Activated CD8-positive, alpha-beta T cell treated with anti-CD3 and anti-CD28 coated beads for 36 hours (primary cell): ENCODE results near the gene TLR1. TPM values are rescaled to one million over a fixed set of nuclear protein-coding genes. Genes with fewer than 3 reads are reported as not detected.

Source experiments
- ATAC-seq: fragments of 200-7000 bp; cut with Tn5 transposase; one replicate; pipeline ENCODE4 v1.10.0; 2021; ENCODE audit warnings: mild to moderate bottlenecking, moderate library complexity
- CTCF ChIA-PET: fragments of 350-600 bp; sonication (Branson Sonifier 250); formaldehyde crosslinking; loops from one replicate; lab custom pipeline; 2021; ENCODE audit warnings: antibody characterized with exemption; lab: Charles Lee
- POLR2A ChIA-PET: fragments of 350-600 bp; sonication (Branson Sonifier 250); formaldehyde crosslinking; loops from one replicate; lab custom pipeline; 2021; ENCODE audit warnings: antibody characterized with exemption; lab: Charles Lee
- DNase-seq: peaks from one replicate; pipeline ENCODE4 v3.0.0-alpha.2; 2020
- H3K27ac Mint-ChIP-seq: one replicate; pipeline ENCODE4 v1.8.0; 2021; ENCODE audit warnings: mild to moderate bottlenecking, mixed read lengths
- H3K27me3 Mint-ChIP-seq: one replicate; pipeline ENCODE4 v1.8.0; 2021; ENCODE audit warnings: mixed read lengths
- H3K36me3 Mint-ChIP-seq: one replicate; pipeline ENCODE4 v1.8.0; 2021; ENCODE audit warnings: low read depth, mixed read lengths
- H3K4me1 Mint-ChIP-seq: one replicate; pipeline ENCODE4 v1.8.0; 2021; ENCODE audit warnings: low read depth, mixed read lengths
- H3K4me3 Mint-ChIP-seq: one replicate; pipeline ENCODE4 v1.8.0; 2021; ENCODE audit warnings: mild to moderate bottlenecking, moderate library complexity, mixed read lengths
- H3K9me3 Mint-ChIP-seq: one replicate; pipeline ENCODE4 v1.8.0; 2021; ENCODE audit warnings: mixed read lengths
- CTCF ChIP-seq: fragments of 200-600 bp; IDR thresholded peaks from one replicate; pipeline ENCODE4 v1.8.0; 2022; ENCODE audit warnings: antibody characterized with exemption, mild to moderate bottlenecking
- intact Hi-C: fragments of 100-400 bp; cut with micrococcal nuclease; formaldehyde crosslinking; loops from one replicate; pipeline ENCODE4 v1.10.0; 2022
- total RNA-seq, 2 experiments: library from RNA; stranded (reverse); gene quantifications; one replicate each; pipeline ENCODE4 v1.2.3, GENCODE V29; 2021

The TLR1 gene
- total RNA-seq, 2 experiments from 2014 or later: 1.5 to 1.9 TPM

- Mint-ChIP-seq H3K27me3 (no peaks in the 10 kb centered on the region), H3K27ac (no peak overlapping the region), H3K4me1 (peaks cover 4% of the 10 kb centered on the region), H3K9me3 (peaks cover 36% of the 10 kb centered on the region), H3K36me3 (peaks cover 22% of the 10 kb centered on the region), H3K4me3 (no peak overlapping the region)
- intact Hi-C loops: no loop called here
- DNase-seq (no peak), ATAC-seq (no peak)
- POLR2A ChIA-PET: interaction anchor here (0.7 kb wide), 1 partner anchor 109 kb away, joined by 3 read pairs; no protein-coding TSS in a partner anchor
- no peak for TF ChIP-seq CTCF
- CTCF ChIA-PET: interaction anchor here (1.1 to 1.7 kb wide), 5 partner anchors 9 to 38 kb away, joined by 3 to 8 read pairs (median 6); partner anchors contain the start of genes TLR1 and TLR10
Measured at GRCh38 chr4:38795087-38795486, 9.5 kb downstream of the TLR1 start.

- no peak for TF ChIP-seq CTCF
- intact Hi-C loops: no loop called here
- peaks cover 31% of the 10 kb centered on the region for H3K9me3 Mint-ChIP-seq
- DNase-seq (no peak), ATAC-seq (no peak)
- H3K36me3 Mint-ChIP-seq: peaks cover 13% of the 10 kb centered on the region
- H3K27me3 Mint-ChIP-seq: no peaks in the 10 kb centered on the region
- peaks cover 4% of the 10 kb centered on the region for H3K4me1 Mint-ChIP-seq
- POLR2A ChIA-PET: interaction anchor here (1.4 kb wide), 1 partner anchor 9 kb away, joined by 3 read pairs; no protein-coding TSS in a partner anchor
- H3K4me3 Mint-ChIP-seq: no peak overlapping the region
- CTCF ChIA-PET: interaction anchor here (0.9 to 1.7 kb wide), 6 partner anchors 9 to 66 kb away, joined by 3 to 8 read pairs (median 6); partner anchors contain the start of genes TLR1 and TLR10
- H3K27ac Mint-ChIP-seq: no peak overlapping the region
Measured at GRCh38 chr4:38794051-38794450, 10.5 kb downstream of the TLR1 start.

GRCh38 chr4:38791010-38791409, 13.6 kb downstream of the TLR1 start:
- no peak for TF ChIP-seq CTCF
- no peaks in the 10 kb centered on the region for H3K27me3 Mint-ChIP-seq
- ChIA-PET POLR2A (no interaction called here), CTCF (interaction anchor here (1.1 to 1.6 kb wide), 5 partner anchors 9 to 344 kb away, joined by 3 to 9 read pairs (median 6); partner anchors contain the start of genes TLR1 and TLR10)
- ATAC-seq: no peak
- no peak overlapping the region for H3K4me3 Mint-ChIP-seq
- no peak overlapping the region for H3K27ac Mint-ChIP-seq
- intact Hi-C loops: no loop called here
- no peak for DNase-seq
- peaks cover 3% of the 10 kb centered on the region for H3K36me3 Mint-ChIP-seq
- H3K9me3 Mint-ChIP-seq: peaks cover 20% of the 10 kb centered on the region
- peaks cover 4% of the 10 kb centered on the region for H3K4me1 Mint-ChIP-seq

GRCh38 chr4:38788317-38788716, 16.3 kb downstream of the TLR1 start:
- TF ChIP-seq CTCF: no peak
- ATAC-seq (no peak), DNase-seq (no peak)
- no peaks in the 10 kb centered on the region for H3K27me3 Mint-ChIP-seq
- H3K4me3 Mint-ChIP-seq: no peak overlapping the region
- H3K4me1 Mint-ChIP-seq: peaks cover 4% of the 10 kb centered on the region
- ChIA-PET POLR2A (no interaction called here), CTCF (interaction anchor here (2.0 kb wide), 1 partner anchor 29 kb away, joined by 14 read pairs; no protein-coding TSS in a partner anchor)
- intact Hi-C loops: no loop called here
- H3K27ac Mint-ChIP-seq: no peak overlapping the region
- H3K9me3 Mint-ChIP-seq: peaks cover 5% of the 10 kb centered on the region
- H3K36me3 Mint-ChIP-seq: peaks cover 1% of the 10 kb centered on the region

GRCh38 chr4:38787693-38788092, 16.9 kb downstream of the TLR1 start:
- ATAC-seq (no peak), DNase-seq (no peak)
- Mint-ChIP-seq H3K27ac (no peak overlapping the region), H3K4me1 (peaks cover 5% of the 10 kb centered on the region), H3K36me3 (peaks cover 1% of the 10 kb centered on the region), H3K27me3 (no peaks in the 10 kb centered on the region), H3K4me3 (no peak overlapping the region), H3K9me3 (peaks cover 5% of the 10 kb centered on the region)
- no peak for TF ChIP-seq CTCF
- CTCF ChIA-PET: no interaction called here
- POLR2A ChIA-PET: no interaction called here
- intact Hi-C loops: no loop called here
